ENCODE measurements around the gene ALDH3B1.

ALDH3B1 gene

GRCh38 chr11:68031144-68031464 is 21.0 kb downstream of the ALDH3B1 start:
- DNase-seq (ENCODE audit: low read depth): no peak

DNA sequence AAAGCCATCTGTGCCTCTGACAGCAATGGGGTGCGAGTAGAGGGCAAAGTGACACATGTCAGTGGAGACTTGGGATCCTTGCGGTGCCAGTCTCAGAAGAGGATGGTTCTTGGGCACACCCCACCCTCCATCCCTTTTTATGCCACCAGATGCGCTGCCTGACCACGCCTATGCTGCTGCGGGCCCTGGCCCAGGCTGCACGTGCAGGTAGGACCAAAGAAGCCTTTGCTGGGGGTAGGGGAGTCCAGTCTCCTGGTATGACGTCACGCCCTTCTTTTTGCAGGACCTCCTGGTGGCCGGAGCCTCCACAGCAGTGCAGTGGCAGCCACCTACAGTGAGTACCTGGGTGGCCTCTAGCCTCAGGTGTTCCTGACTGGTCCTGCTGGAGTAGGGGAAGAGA is 21.9 kb downstream of the ALDH3B1 start:
- DNase-seq (ENCODE audit: low read depth): no peak

DNA sequence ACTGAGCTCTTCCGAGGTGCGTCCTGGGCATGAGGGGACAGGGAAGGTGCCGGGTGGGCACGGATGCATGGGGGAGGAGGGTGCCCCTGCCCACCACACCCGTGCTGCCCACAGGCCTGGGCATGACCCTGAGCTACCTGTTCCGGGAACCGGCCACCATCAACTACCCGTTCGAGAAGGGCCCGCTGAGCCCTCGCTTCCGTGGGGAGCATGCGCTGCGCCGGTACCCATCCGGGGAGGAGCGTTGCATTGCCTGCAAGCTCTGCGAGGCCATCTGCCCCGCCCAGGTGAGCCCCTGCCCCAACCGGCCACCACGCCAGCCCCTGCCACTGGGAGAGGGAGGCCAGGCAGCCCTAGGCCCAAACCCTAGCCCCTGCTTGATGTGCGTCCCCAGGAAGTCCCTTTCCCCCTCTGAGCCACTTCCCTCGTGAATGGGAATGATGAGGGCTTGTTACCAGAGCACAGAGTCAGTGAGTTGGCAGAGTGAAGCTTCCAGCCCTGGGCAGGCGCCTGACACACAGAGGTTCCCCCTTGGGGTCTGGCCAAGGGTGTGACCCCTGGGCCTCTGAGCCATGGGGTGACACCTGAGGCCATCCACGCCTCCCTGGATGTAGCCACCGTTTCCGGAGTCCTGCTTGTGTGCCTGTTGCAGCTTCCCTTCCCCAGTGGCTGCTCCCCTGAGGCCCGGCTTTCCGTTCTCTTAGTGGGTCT is 23.0 kb downstream of the ALDH3B1 start:
- no peak for DNase-seq (ENCODE audit: low read depth)

DNA sequence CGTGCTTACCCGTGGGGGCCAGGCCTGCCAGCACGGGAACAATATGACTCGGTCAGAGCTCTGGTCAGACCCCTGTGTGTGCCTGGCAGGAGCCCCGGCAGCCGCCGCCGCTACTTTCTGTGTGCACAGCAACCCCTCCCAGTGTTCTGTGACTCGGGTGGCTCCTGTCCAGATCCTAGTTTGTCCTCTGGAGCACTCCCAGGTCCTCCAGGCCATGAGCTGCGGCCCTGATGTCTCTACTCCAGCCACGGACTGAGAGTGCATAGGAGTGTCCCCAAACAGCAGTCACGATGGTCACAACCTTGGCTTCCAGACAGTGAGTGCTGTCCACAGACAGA is 23.6 kb downstream of the ALDH3B1 start:
- DNase-seq (ENCODE audit: low read depth): no peak

GRCh38 chr11:68035266-68035876 is 25.2 kb downstream of the ALDH3B1 start:
- DNase-seq (ENCODE audit: low read depth): no peak

- DNase-seq (ENCODE audit: low read depth): no peak
Measured at GRCh38 chr11:68036141-68036716, 26.1 kb downstream of the ALDH3B1 start.

DNA sequence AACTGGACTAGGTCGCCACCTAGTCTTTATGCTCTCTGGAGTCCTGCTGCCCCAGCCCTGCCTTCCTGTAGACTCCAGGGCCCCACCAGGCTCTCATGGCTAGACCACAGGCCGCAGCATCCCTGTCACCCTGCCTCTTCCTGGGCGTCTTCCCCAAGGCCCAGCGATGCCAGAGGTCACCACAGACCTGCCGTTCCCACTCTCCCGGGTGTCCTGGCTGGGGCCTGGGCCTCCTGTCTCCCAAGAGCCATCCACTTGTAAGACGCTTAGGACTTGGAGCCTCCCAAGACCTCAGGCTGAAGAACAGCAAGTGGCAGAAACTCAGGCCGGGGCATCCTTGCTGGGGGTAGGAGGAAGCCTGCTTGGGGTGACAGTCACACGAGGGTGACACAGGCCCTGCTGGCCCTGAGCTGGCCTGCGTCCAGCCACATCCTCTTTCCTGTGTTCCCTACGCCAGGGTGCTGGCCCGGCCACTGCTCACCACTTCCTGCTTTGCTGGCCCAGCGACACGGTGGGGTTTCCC is 26.7 kb downstream of the ALDH3B1 start:
- DNase-seq (ENCODE audit: low read depth): no peak

DNA sequence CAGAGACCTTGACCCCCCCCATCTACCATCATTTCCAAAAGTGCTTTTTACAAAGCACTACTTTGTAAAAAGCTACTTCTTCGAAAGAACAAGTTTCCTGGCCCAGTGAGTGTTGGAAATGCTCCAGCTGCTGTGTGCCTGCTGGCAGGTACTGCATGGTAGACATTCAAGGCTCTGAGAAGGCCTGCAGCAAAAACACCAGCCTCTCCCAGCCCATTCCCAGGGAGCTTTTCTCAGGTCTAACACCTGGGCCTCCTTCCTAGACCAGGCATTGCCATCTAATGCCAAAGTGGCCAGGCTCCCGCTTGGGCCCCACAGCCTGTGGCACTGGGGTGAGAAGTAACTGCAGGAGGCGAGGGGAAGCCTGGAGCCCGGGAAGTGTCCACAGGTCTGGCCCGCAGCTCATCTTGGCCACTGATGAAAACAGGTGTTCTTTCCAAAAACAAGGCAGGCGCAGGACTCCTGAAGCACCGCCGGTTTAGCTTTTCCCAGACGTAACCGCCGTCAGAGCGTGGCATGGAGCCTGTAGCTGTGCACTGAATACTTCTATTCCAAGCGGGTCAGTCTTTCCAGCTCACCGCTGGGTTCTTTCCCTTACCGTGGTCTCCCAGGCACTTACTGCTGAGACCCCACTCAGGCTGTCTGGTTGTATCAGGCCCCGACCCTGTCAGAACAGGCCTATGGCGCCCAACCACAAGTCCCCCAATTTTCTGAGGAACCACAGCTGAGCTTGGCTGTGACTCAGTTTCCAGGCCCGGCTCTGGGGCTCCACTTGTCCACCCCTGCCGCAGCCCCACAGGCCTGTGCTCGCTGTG is 27.5 kb downstream of the ALDH3B1 start:
- no peak for DNase-seq (ENCODE audit: low read depth)

DNA sequence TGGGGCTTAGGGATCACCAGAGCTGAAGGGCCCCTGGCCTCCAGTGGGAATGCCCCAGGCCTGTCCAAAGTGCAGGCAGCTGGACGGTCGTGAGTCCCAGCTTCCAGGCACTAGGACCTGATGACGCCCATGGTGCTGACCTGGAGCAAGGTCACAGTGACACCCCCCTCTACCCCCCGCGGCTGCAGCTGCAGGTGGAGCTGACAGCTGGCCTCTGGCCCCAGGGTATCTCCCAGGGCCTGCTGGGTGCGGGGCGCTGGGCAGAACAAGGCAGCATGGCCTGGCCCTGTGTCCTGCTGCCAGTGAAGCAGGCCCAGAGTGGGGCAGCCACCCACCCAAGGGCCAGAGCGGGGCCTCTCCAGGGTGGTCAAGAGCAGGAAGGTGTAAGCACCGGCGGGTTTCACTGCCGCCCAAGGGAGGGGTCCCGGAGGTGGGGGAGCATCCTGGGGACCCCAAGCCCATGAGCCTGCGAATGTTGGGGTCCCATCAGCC is 28.1 kb downstream of the ALDH3B1 start:
- DNase-seq (ENCODE audit: low read depth): no peak

- DNase-seq (ENCODE audit: low read depth): no peak
Measured at GRCh38 chr11:68038718-68039525, 28.8 kb downstream of the ALDH3B1 start, which contains the start of gene TCIRG1. TSS of gene TCIRG1 (plus strand) at chr11:68039025. CDS start at chr11:68041272, 2,247 bp downstream.

DNA sequence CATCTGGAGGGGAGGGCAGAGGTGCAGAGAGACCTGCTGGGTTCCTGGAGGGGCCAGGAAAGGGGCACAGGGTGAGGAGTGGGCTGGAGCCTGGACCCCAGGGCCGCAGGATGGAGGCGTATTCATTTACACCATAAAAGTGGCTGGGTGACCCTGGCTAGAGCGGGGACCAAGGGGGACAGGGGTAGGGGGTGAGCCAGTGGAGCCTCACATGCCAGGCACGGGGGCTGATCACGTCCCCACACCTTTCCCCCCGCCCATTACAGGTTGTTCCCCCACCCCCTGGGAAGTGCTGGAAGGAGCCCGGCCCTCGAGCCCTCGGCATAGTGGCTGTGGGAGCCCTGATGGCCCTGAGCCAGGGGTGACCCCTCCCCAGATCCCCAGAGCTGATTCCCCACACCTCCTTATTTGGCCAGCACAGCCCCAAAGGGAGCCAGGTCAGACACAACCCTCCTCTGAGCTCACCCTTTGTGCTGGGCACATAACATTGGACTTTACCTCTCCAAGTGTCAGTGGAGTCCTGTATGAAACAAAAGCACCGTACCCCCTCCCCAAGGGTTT is 29.5 kb downstream of the ALDH3B1 start:
- no peak for DNase-seq (ENCODE audit: low read depth)

DNA sequence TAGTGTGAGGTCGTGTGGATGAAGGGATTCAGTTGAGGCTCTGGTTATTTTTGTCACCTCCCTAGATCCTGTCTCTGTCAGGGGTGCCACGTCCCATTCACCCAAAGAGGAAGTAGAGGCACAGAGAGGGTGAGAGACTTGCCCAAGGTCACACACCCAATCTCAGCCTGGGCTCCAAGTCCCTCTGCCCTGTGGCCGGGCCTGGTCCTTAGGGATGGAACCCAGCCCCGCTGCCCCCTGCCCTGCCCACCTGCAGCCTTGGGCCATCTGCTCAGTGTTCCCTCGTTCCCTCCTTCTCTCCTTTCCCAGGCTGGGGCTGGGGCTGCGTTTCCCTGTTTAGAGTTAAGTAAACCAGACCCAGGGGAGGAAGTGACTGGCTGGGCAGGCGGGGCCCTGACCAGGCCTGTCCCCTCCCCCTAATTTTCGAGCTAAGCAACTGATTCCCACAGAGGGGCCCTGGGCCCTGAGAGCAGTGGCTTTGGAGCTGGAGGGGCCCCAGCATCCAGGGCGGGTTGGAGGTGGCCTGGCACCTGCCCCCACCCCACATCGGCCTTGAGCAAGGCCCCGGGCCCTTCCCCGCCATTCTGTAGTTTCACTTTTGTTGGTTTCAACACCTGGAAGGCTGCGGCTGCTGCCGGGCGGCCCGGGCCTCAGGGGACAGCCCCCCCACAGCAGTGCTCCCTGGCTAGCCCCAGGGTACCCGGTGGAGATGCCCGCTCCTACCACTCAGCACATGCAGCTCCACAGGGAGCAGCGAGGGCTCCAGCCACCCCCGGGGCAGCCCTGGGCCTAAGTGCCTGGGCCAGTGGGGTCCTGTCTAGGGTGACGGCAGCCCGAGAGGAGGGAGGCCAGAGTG is 30.2 kb downstream of the ALDH3B1 start:
- no peak for DNase-seq (ENCODE audit: low read depth)

DNA sequence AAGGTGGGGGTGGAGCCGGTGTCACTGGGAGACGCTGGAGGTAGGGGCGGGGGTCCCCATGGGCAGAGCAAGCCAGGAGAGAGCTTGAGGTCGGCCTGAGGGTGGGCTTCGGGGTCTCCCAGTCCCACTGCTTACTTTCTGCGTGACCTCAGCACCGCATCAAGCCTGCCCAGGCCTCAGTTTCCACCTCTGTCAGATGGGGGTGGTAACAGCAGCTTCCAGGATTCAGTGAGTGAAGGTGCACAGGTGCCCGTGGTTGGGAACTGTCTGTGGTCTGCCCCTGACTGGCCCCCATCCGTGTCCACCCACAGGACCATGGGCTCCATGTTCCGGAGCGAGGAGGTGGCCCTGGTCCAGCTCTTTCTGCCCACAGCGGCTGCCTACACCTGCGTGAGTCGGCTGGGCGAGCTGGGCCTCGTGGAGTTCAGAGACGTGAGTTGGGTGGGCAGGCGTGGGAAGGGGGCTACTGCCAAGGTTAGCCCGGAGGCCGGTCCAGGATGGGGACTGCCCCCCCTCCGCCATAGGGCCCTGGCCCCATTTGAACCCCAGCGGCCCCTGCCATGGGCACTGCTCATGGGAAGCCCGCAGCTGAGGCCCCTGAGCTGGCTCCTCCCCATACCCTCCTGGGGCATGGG is 30.9 kb downstream of the ALDH3B1 start:
- DNase-seq (ENCODE audit: low read depth): no peak

DNA sequence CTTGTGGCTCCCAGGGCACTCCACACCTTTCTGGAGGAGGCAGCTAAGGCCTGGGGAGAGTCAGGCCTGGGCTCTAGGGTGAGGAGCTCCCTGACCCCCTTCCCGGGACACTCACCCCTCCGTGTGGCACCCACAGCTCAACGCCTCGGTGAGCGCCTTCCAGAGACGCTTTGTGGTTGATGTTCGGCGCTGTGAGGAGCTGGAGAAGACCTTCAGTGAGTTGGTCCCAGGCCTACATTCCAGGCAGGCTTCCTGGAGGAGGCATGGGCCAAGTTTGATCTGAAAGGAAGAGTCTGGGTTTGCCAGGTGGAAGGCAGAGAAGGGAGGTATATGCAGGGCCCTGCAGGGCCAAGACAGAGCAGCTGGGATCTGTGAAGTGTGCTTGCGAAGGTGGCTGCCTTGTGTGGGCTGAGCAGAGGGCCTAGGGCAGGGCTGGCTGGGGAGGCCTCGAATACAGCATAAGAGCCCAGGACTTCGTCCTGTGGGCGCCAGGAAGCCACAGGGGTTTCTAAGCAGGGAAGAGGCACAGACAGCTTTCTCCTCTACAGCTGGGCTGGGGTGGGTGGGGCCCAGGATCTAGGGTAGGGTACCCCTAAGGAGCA is 31.6 kb downstream of the ALDH3B1 start:
- DNase-seq (ENCODE audit: low read depth): no peak

- no peak for DNase-seq (ENCODE audit: low read depth)
Measured at GRCh38 chr11:68042219-68043028, 32.3 kb downstream of the ALDH3B1 start.

GRCh38 chr11:68043029-68043348 is 32.9 kb downstream of the ALDH3B1 start:
- no peak for DNase-seq (ENCODE audit: low read depth)

GRCh38 chr11:68043349-68044144 is 33.4 kb downstream of the ALDH3B1 start:
- no peak for DNase-seq (ENCODE audit: low read depth)

Measured in HS-27A (cell line).